DMS153 treated with DMSO at 0.1 percent for 48 hours (cell line): ENCODE results near the gene INF2.
"Not testable (repeated sequence)": the region's sequence is repeated elsewhere in the genome, so short reads cannot be mapped to it uniquely, and the experiment has no call there.

Experiments used
- DNase-seq: peaks from one replicate; lab custom pipeline; 2025; ENCODE audit not compliant: unreplicated experiment; lab: John Stamatoyannopoulos, UW

The INF2 gene

DNA sequence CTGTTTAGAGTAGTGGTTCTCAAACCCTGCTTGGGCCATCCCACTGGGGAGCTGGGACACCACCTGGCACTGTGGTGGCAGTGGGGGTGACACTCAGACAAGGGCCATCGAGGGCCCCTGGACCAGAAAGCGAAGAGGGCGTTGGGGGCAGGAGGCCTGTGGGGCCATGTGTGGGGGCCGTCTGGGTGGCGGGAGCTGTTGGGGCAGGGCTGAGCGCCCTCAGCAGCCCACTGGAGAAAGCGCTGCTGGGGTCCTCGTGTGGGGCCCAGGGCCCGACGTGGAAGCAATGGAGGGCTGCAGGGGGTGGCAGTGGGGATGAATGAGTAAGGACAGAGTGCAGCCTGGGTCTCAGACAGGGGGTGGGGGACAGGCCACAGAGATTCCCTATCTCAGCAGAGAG lies 28.7 kb downstream of the INF2 start:
- DNase-seq = no peak

DNA sequence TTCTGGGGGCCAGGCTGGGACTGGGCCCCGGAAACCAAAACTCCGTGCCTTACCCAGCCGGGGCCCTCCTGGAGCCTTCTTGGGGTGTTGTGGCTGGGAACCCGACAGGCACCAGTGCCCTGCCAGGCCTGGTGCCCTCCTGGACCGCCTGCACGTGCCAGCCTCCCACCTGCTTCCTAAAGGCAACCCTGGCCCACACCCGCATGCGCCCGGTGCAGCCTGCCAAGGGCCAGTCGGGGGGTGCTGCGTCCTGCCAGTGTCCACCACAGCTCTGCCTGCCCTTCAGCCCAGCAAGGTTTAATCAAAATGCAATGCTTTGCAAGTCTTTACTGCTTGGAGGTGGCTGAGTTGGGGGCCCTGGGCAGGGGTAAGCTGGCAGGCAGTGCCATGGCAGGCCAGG lies 29.5 kb downstream of the INF2 start:
- no peak for DNase-seq

DNA sequence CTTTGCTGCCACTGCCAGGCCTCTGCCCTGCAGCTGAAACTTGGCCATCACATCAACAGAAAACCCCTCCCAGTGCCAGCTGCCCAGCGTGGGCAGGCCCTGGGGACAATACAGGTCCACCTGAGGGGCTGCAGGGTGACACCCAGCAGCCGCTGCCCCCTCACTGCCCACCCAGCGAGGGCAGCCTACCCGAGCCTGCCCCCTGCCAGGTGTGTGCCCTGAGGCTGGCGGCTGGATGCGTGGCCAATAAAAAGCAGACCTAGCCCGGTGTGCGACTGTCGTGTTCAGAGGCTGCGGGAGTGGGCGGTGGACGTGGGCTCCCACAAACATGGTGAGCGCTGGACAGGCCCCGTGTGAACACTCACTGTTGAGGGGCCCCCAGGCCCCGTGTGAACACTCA lies 29.9 kb downstream of the INF2 start:
- DNase-seq = no peak

DNA sequence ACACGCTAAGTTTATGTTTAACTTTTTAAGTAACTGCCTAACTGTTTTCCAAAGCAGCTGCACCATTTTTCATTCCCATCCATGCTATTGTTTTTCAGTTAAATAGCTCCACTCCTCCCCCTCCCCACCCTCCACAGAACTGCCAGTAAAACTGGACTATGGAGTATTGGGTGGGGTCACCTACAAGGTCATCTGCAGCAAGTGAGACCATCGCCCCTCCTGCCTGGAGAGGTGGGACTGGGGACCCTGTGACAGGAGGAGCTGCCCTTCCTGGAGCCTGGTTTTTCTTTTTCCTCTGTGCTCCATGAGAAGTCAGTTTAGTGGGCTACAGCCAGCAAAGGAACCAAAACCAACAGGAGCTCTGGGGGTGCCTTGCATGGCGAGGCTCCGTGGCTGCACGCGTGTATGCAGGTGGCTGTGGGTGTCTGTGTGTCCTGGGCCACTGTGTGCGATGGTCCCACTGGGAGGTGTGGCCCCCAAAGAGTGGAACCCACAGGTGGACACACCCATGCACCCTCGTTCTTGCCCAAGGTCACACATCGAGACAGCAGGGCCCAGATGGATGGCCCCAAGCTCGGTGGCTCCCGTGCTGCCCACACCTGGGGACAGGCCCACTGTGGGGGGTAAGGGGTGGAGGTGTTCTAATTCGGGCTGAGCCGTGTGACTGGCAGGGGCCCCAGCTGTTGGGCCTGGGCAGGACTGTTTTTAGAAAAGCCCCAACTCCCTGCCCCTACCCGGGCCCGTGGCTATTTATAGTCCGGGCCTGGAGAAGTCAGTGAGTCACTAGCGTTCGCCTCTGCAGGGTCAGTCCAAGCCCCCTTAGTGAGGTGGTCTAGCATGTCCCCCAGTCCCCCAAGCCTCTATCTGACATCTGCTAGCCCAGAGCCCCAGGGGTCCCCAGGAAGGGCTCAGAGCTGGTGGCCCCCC lies 32.4 kb downstream of the INF2 start:
- no peak for DNase-seq

DNA sequence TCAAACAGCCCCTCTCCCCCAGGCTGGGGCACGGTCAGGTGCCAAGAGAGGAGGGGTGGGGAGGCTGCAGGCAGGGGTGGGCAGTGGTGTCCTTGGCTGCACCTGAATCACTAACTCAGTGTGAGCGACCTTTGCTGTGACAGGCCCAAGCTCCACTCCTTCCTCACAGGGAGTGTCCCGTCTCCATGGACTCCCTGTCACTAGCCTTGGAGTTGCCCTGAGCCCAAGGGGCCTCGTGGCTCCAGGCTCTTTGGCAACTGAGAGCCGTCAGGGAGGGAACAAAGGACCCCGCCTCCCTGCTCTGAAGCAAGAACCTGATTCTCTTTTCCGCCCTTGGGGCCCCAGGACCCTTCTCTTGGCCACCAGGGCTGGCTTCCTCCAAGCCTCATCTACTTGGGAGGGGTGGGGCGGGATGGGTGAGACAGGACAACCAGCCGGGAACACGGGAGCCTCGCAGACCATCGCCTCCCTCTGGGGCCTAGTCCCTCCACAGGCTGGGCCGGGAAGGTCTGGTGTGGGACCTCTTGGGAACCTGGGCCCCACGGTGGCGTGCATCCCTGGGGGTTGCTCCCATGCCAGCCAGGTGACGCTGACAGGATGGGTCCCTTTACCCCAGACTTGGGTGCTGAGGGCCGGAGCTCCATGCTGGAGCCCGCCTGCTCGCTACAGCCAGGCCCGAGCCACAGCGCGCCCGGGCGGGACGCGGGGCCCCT lies 33.7 kb downstream of the INF2 start:
- no peak for DNase-seq

DNA sequence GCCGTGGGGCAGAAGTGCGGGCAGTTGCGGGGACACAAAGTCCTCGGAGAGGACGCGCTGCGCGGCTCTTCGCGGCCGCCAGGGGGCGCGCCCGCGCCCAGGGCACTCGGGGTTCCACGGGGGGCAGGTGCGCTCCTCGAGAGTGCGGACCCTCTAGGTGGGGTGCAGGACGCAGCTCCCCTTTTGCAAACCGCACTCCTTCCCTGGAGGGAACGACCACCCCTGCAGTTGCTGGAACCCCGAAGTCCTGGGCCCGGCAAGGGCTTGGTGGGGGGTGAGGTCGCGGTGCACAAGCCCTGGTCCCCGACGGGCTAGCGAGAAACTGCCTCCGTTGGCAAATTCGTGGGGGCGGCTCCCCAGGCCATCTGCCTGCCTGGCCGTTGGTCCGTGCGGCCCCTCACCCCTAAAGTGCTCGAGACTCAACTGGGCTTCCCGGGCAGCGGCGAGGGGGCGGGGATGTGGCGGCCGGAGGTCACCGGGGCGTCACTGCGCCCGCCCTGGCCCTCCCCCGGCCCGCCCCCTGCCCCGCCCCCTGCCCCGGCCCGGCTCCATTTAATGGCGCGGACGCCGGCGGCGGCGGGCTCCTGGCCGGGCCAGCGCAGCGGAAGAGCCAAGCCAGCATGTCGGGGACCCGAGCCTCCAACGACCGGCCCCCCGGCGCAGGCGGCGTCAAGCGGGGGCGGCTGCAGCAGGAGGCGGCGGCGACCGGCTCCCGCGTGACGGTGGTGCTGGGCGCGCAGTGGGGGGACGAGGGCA lies 34.4 kb downstream of the INF2 start, which contains the start of gene ADSS1:
Gene ADSS1 (plus strand): TSS at position 579 of the 756 bp plus-strand sequence. CDS start 42 bp downstream, at position 621.
- DNase-seq = no peak

DNA sequence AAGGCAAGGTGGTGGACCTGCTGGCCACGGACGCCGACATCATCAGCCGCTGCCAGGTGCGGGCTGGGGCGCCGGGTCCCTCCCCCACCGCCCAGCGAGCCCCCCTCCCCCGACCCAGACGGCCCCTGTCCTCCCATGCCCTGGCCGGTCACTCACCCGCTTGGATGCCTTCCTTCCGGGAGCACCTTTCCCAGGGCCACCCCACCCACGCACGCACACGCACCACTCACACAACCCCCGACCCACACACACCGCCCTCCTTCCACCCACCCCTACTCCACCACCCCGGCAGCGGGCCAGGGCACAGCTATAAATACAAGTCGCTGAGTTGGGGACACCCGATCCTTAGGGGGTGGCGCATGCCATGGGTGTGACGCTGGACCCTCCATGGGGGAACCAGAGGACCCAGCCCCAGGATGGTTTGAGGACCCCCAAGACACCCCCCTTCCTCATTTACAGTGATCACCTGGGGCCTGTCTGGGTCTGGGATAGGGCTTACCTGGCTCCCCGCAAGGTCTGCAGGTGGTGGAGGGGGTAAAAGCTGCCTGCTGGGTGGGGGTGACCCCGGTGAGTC lies 35.1 kb downstream of the INF2 start:
- DNase-seq = no peak

DNA sequence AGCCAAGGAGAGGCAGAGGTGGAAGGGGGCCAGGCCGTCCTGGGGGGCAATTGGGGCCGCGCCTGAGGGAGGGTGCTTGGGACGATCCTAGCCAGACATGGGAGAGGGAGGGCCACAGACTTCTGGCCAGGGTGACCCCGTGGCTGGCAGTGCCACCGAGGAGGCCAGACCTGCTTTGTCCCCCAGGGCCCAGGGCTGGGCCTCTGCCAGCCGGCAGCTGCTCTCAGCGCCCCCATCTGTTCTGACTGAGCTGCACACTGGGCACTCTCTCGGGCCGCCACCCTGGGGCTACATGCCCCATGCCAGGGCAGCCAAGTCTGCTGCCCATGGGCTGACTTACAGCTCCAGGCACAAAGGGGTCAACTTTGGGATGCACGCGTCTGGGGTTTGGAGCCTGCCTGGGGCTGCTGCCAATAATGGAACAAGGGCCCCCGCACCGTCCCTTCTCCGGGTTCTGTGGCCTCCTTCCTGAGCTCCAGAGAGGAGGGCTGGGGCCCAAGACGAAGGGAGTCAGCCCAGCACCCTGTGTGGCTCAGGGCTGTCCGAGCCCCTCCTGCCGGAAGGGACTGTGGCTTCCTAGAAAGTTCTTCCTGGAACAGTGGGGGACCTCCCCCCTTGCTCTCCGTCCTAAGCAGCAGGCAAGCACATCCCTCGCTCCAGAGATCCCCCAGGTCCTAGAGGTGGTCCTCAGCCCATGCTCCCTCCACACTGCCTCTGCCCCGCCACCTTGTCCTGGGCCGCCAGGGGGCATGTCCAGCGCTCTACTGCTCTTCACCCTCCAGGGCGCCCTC lies 35.8 kb downstream of the INF2 start:
- DNase-seq = no peak

DNA sequence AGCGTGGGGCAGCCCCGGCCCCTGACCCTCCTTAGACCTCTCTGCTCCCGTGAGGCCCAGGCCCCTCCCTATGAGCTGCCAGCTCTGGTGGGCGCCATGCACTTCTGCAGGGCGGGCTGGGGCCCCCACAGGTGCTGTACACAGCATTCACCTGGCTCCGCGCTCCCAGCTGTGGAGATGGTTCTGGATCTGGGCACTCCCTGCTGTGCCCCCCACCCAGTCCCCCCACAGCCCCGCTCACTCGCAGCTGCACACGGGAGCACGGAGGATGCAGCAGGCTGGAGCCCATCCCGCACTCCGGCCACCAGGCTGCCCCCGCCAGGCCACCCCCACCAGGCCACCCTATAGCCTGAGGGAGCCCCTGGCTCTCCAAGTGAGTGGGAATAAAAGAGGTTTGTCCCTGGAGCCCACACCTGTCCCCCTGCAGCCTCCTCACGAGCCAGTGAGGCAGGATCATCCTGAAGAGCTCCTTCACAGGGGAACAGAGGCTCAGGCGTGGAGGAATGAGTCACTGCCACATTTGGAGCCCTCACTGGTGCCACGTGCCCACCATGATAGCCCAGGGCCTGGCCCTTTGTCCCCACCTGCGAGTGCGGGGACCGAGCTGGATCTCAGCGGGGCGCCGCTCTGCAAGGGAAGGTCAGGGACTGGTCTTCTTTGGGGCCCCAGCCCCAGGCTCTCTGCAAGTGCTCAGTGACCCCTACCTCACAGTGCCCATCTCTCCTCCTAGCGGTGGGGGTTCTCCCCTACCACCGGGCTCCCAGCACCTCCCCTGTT lies 36.5 kb downstream of the INF2 start:
- DNase-seq = no peak

DNA sequence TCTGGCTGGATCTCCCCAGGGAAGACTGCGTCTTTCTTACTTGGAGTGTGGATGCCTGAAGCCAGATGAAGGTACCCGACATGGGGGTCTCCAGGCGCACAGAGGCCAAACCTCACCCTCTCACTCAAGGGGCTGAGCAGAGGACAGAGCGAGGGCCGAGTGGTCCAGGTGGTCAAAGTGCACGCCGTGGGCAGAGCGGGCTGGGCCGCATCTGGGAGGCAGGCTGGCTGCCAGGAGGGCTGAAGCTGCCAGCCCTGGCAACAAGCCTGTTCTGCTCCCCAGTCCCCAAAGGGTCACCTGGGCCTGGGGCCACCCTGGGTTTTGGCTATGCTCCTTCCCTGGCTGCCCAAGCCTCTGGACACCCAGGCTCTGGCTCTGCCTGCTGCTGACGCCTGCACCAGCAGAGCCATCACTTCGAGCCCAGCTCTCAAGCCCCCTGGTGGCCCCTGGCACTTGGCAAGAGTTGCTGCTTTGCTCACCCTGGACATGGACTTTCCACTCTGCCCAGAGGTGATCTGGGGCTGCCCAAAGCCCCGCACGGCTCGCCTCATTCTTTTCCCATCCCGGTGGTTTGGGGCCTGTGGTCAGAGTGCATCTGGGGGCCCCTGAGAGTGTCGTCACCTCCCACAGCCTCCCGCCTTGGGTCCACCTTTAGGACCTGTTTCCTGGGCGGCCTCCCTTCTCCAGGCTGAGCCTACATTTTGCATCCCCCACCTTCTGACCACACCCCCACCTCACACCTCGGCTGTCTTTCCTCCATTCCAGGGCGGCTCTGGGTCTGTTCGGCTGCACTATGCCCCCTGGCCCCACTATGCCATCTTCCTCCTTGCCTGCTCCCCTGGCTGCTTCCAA lies 37.4 kb downstream of the INF2 start:
- DNase-seq = no peak

DNA sequence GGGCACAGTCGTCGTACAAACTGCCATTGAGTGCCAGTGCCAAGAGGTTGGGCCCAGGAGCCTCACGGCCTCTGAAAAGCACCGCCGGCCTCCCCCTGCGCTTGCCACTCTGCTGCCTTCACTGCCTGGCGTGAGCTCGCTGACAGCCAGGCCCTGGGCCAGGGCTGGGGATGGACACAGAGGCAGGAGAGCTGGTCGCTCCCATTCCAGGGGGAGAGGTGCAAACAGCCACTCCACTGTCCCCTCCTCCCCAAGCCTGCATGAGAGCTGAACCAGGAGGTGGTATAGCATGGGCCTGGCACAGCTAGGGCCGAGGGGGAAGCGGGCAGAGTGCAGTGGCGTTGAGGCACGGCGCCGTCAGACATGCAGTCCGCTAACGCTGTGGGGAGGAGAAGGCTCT lies 39.2 kb downstream of the INF2 start:
- no peak for DNase-seq

DNA sequence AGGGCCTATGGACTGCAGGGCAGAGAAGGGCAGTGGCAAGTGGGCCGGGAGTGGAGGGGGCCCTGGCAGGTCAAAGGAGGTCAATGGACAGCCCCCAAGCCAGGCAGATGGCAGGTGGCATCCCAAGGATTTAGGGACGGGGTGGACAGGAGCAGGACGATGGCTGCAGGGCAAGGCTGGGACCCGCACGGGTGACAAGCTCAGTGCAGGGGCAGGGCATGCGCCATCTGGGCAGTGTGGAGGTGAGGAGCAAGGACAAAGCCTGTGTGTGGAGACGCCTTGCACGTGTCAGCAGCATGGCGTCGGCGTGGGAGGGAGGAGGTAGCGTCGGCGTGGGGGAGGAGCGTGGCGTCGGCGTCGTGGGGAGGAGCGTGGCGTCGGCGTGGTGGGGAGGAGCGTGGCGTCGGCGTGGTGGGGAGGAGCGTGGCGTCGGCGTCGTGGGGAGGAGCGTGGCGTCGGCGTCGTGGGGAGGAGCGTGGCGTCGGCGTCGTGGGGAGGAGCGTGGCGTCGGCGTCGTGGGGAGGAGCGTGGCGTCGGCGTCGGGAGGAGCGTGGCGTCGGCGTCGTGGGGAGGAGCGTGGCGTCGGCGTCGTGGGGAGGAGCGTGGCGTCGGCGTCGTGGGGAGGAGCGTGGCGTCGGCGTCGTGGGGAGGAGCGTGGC lies 39.9 kb downstream of the INF2 start:
- not testable (repeated sequence) for DNase-seq

DNA sequence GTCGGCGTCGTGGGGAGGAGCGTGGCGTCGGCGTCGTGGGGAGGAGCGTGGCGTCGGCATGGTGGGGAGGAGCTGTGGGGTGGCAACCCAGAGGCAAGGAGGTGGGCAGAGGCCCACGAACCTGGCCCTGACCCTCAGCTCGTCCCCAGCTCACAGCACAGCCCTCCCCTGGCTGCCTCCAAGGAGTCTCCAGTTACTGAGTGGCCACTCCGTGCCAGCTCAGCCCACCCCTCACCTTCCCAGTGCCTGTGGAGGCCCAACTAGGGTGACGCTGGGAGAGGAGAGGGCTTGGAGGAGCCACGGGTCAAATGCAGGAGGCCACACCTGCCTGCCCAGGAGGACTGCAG lies 40.4 kb downstream of the INF2 start:
- DNase-seq = no peak

DNA sequence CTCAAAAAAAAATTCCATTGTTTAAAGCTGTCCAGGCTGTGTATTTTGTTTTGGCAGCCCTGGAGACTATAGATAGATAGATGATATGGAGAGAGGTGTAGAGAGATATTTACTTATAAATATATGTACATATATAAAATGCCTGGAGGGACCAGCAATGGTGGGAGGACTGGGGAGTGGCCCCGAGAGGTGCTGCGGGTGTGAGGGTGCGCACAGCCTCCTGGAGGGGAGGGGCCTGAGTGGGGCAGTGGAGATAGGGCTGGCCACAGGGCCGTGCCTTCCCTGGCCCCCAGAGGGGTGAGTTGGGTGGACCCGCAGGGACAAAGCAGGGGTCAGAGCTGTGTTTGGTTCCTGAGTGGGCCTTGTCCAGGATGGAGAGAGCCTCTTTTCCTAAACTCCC lies 41.1 kb downstream of the INF2 start:
- DNase-seq = no peak

DNA sequence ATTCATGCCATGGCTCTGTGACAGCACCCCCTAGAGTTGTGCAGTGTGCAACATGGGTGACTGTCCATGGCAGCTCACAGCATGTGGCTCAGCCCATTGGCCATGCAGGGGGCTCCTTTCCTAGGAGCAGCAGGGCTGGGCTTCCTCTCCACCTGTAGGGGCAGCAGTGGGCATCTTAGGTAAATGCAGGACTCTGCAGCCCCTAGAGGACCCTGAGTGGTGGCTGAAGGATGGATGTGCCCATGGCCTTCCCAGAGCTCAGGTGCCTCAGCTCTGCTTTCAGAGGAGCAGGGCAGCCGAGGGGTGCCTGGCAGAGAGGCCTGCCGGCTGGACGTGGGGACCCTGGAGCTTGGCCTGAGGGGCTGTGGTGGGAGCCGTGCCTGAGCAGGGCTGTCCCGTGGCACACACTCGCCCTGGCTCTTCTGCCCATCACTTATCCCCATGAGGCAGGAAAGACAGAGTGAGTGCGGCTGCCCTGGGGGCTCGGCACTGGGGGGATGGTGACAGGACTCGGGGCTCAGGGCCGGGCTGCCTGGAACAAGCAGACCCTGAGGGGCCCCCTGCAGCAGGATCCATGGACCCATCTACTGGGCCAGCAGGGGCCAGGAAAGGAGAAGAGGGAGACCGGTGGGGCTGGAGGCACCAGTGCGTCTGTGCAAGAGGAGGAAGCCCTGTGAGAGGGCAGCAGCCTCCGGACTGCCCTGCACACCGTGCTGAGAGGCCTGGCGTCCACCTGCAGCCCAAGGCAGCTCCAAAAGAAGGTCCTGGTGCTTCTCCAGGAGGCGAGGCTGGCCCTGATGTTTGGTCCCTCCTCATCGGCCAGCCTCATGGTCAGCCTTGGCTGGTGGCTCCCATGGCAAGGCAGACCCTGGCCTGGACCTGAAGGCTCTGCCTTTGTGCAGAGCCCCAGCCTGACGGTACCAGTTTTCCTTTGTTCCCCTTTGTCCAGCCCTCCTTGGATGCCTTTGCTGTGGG lies 42.2 kb downstream of the INF2 start:
- no peak for DNase-seq

DNA sequence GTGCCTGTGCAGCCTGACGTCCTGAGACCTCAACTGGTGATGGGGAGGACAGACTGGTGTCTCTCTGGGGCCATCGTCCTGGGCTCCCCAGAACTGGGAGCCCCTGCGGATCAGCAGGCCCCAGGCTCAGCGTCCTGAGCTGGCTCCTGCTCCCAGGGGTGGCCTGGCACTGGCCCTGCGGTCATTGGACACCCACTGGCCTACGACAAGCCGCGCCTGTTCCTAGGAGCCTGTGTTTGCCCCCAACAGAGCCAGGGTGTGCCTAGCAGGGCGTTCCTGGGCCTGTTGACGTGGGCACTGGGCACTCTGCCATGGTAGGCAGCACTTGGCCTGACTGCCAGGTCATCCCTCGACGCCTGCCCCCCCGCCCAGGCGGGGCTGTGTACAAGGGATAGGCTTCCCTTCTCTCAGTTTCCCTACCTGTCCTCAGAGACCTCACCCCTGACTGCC lies 43.0 kb downstream of the INF2 start:
- no peak for DNase-seq
